GM21723 (cell line): Measurements from ENCODE around the gene EHMT1.
"Not testable (repeated sequence)": the region's sequence is repeated elsewhere in the genome, so short reads cannot be mapped to it uniquely, and the experiment has no call there.

ENCODE experiments used
- ATAC-seq: cut with Tn5 transposase; IDR thresholded peaks from one replicate; pipeline ENCODE4 v1.9.1; 2021; ENCODE audit warnings: mild to moderate bottlenecking, moderate library complexity; ENCODE audit not compliant: unreplicated experiment

EHMT1 gene

DNA sequence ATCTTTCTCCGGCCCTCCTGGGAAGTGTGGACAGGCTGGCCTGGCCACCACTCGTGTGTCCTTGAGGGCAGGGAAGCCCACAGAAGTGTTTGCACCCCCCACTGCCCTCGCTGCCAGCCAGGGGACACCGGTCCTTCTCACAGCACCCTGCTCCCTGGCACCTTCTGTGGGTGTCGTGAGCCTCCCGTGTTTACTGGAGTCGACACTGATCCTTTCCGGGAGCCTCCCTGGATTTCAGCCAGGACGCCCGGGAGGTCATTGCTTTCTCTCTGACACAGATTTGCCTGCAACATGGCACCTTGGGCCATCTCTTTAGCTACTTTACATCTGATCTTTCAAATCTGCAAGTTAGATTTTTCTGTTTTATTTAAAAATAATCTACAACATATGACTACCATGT, 138.3 kb downstream of the EHMT1 start:
- ATAC-seq, result no peak

DNA sequence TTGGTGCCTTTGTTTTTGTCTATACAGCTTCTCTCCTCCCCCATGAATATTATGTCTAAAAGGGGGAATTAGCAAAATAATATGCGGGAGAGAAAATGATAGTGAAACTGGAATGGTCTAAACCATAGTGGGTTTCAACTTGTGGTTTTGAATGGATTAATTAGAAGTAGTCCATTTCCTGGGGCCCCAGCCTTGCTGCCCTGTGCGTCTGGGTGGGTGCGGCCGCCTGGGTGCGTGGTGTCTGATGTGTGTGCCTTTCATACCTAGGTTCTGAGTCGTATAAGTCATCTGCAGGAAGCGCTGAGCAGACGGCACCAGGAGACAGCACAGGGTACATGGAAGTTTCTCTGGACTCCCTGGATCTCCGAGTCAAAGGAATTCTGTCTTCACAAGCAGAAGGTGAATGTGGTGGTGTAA, 138.8 kb downstream of the EHMT1 start:
- peak; percentile 36 for ATAC-seq

DNA sequence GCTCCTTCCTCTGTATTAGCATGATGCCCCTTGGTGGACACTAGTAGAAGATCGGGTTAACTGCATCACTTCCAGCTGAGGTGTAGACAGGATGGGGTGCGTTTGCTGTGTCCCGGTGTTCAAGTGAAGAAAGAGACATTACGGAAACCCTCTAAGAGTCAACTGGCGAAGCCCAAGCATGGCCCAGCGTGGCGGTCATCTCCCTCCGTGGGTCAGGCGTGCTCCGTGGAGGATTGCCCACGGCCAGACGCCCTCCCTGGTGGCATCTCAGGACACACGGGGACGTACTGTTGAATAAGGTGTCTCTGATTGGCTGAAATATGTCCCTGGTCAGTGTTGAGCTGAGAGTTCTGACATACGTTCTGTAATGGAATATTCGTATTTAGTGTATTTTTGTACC, 139.3 kb downstream of the EHMT1 start:
- no peak for ATAC-seq

DNA sequence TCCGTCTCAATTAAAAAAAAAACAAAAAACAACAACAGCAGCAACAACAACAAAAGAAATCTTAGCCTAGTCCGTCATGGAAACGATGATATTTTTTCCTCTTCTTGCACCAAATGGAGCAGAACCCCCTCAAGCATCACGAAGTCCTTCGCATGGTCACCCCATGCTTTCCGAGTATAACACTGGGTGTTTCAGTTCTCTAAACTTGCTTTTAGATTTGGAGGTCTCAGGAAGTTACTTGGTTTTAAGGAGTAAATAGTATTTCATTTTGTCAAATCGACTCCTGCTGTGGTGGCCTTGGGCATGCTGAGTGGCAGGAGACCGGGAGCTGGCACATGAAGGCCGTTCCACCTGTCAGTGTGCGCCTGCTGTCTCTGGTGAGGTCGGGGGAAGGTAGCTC, 140.3 kb downstream of the EHMT1 start:
- ATAC-seq, result no peak

DNA sequence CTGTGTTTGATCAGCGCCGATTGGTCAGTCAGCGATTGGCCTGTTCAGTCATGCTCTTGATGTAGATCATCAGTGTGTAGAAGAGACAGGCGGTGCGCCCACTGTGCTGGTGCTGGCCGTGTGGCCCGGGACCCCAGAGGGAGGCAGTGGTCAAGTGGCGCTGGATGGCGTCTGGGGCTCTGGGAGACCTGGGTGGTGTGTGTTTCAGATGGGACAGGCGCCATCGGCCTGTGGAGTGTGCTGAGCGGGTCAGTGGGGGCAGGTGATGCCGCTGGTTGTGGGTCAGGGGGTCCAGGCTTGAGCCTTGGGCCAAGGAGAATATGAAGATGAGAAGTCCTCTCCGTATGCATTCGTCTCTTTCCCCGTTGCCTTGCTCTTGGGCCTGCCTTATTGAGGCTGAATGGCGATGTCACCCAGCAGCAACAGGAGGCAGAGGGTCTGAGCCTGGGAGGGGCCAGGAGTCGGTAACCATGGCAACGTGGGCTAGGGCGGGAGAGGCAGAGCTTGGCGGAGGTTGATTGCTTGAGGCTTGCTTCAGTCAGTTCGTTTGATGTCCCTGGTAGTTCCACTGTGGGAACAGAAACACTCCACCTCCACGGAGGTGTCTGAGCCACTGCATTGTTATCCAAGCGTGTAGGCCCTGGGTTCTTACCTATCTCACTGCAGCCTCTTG, 141.0 kb downstream of the EHMT1 start:
- no peak for ATAC-seq

DNA sequence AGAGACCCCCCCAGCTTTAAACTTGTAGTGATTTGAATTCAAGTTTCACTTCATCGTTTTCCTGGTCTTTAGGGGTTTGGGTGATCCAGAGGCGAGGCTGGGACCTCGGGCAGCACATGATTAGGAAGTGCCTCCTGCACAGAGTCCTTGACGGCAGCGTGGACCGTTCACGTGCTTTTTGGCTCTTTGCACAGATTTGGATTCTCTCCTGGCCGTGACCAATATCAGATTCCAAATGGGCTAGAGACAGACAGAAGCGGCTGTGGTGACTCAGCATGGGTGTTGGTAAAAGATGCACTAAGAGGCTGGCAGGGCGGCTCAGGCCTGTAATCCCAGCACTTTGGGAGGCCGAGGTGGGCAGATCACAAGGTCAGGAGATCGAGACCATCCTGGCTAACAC, 141.6 kb downstream of the EHMT1 start:
- ATAC-seq, result no peak

DNA sequence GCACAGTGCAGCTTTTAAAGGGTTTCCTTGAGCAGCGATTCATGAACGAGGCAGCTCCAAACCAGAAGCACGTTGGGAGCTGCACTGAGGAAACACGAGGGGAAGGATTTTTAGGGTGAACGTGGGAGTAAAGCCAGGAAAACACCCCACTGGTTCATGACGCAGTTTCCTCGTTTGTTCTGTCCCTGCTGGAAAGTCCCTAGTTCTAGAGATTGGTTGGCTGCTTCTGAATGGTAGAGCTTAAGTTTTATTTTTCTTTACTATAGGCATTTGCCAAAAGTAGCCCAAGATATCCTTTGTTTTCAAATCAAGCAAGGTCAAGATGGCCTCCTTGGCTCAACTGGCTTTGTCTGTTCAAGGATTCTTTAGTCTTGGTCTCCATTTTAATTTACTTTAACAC, 142.2 kb downstream of the EHMT1 start:
- no peak for ATAC-seq

DNA sequence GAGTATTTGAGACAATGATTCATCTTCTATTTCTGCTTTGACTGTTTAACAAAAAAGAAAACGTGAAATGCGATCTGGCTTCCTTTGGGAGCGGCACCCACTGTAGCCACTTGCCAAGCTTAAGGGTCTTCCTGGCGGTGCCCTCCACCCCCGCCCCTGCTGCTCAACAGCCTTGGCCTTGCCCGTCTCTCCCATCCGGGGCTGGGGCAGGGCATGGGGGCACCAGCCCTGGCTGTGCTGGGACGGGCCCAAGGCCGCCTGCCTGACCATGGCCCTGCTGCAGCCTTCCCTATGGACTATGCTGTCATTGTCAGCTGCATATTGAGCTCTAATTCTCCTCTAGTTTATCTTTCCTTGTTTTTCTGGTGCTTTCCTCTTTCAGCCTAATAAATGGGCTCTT, 143.0 kb downstream of the EHMT1 start:
- no peak for ATAC-seq

DNA sequence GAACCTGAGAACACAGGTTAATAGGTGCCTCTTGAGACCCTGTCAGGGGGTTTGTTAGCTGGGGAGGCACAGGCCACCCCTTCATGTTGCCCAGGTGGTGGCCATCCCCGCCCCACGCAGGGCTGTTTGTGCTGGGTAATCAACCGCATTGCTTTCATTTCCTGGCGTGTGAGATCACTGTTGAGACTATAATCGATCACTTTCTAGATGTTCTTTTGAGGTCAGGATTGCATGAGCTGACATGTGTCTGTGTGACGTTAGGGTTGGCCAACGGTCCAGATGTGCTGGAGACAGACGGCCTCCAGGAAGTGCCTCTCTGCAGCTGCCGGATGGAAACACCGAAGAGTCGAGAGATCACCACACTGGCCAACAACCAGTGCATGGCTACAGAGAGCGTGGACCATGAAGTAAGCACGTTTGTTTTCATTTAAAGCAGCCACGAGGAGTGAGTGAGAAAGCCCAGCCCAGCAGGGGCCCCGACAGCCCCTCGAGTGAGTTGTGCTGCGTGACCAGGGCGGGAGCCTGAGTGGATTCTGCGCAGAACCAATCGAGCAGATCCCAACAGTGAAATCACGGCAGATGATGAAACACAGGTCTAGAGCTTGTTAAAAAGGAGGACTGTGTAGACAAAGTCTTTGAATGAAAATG, 143.7 kb downstream of the EHMT1 start:
- ATAC-seq, result peak; percentile 48

DNA sequence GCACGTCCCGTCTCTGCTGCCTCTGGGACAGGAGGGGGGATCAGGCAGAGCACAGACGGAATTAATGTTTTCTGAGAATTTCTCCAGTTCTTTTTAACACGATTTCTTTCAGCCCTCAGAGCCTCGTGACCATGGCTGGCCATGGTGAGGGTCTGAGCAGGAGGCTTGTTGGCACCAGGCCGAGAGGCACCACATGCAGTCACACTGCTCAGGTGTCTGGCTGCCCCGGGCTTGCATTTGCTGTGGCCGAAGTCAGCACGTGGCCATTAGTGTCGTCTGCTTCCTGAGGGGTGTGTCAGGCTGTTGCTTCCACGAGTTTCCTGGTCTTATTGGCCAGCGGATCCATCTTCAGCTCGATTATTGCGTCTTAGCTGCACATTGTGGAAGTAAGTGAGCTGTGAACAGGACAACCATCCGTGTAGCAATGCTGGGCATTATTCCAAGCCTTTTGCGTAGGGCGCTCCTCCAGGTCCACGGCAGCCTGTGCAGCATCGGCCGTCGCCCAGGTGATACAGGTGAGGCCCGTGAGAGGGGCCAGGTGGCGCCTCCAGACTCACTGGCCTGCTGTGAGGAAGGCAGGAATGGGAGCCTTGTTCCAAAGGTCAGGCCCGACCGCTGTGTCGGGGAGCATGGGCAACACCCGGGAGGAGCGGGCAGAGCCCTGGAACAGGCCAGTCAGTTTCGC, 144.6 kb downstream of the EHMT1 start:
- ATAC-seq, result no peak

DNA sequence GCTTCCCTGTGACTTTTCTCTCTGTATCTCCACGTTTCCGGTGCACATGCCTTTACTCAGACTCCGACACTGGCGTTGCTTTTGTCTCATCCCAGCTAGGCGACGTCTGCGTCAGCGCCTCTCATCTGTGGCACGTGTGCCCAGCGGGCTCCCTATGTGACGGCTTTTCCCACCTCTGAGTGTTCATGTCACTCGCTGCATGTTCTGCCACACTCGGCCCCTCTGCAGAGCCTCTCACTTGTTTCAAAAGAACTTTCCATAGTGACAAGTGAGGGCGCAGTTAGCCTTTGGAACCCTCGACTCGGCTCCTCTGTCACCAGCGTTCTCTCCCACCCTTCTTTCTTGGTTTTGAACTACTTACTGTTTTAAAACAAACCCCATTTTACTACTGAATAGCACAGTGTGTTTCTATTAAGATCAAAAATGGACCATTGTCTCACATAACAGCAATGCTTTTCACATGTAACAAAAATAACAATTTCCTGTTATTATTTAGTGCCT, 145.4 kb downstream of the EHMT1 start:
- ATAC-seq, result no peak

DNA sequence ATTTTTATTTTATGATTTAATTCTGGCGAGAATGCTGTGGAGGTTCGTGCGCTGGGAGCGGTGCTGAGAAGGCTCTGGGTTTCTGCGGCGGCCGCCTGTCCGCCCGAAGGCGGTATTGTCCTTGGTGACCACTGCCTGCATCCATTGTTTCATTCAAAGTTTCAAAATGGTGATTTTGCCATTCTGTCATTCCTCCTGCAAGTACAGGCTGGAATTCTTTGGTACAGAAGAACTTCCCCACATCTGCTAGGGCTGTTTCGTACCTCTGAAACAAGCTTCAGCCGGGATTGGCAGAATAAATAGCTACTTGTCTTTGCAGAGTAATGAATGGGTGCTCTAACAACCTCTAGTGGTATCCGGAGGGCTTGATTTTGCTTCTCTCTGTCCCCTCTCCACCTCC, 146.2 kb downstream of the EHMT1 start:
- ATAC-seq, result no peak

DNA sequence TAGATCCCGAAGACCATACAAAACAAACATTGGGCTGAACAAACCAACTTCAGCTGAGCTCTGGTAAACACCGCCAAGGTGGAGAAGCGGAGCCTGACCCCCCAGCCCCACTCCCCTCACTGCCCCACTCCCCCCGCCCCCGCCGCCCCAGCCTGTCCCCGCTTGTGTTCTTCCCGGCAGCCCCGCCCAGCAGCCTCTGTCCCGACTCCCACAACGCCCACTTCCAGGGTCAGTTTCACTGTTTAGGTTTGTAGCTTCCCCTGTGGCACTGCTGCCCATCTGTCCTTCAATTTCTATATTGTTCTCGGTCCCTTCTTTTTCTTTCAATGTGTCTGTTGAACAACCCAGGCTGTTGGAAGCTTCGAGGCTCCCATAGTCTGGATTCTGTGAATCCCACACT, 146.7 kb downstream of the EHMT1 start:
- ATAC-seq, result no peak

DNA sequence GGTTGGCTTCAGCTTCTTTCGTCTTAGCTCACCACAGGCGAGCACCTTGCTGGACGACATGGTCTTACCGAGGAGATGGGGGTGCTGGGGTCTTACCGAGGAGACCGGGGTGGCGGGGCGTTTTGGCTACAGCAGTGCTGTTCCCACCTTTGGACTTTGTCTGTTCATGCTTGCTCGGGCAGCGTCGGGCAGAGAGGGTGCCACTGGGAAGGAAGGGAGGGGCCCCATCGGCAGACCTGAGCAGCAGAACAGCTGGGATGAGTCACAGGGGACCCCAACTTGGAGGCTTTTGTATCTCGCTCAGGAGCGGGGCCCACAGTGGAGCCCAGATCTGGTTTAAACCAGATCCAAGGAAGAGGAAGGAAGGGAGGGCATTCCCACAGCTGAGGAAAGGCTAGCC, 152.8 kb downstream of the EHMT1 start:
- ATAC-seq, result no peak

DNA sequence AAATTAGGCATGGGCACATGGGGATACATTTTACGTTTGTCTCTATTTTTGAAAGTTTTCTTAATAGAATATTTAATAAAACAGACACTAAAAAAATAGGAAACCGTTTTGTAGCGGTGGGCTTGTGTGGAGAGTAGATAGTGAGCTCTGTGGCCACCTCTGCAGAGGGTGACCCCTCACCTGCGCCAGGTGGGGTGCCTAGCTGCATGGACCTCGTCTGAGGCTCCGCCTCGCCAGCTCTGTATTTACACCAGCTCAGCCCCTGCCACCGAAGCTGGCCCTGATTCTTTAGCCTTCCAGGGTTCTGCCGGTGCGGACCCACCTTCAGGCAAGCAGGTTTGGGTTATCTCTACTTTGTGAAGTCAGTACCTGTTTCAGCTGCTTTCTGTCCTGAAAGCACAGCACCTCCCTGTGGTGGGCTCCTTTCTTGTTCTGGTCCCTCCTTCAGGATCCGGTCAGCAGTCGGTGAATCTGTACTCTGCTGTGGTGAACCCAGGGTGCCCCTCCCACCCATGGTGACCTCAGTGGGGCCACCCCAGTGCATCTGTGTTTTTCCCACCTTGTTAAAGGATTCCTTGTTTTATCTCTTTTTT, 153.6 kb downstream of the EHMT1 start:
- ATAC-seq, result no peak

DNA sequence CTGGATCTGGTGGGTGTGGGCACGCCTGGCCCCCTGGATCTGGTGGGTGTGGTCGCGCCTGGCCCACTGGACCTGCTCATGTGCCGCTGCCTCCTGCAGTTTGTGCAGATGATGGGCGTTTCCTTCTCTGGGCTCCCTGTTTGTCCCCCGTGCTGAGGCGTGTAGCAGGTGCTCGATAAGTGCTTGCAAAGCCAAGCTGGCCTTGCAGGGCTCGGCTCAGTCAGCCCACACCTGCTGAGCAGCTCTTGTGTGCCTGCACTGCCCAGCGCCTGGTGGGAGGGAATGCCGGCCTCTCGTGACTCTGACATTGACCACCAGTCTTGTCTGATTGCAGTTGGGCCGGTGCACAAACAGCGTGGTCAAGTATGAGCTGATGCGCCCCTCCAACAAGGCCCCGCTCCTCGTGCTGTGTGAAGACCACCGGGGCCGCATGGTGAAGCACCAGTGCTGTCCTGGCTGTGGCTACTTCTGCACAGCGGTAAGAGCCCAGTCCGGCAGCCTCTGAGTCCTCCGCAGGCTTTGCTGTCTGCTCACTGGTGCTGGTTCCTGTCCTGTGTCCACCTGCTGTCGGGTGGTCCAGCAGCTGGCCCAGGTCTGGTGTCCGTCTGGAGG, 156.1 kb downstream of the EHMT1 start:
- ATAC-seq, result no peak

DNA sequence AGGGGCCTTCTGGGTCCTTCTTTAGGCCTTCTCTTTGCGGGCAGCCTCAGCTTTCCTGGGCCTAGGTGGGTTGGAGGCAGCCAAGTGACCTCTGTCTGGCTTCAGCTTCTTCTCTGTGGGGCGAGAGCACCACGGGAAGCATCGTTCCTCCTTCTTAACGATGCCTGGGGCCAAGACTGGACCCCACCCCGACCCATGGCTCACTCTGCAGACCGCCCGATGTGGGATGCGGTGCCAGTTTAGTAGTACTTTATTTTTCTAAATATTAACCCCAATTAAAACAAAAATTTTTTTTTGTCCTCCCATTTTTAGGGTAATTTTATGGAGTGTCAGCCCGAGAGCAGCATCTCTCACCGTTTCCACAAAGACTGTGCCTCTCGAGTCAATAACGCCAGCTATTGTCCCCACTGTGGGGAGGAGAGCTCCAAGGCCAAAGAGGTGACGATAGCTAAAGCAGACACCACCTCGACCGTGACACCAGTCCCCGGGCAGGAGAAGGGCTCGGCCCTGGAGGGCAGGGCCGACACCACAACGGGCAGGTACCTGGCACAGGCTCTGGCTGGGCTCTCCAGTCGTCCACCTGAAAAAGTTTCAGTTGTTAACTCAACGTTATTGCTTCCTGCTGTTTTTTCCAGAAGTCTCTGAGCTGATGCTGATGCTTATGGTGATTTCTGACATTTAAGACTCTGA, 157.6 kb downstream of the EHMT1 start:
- no peak for ATAC-seq

DNA sequence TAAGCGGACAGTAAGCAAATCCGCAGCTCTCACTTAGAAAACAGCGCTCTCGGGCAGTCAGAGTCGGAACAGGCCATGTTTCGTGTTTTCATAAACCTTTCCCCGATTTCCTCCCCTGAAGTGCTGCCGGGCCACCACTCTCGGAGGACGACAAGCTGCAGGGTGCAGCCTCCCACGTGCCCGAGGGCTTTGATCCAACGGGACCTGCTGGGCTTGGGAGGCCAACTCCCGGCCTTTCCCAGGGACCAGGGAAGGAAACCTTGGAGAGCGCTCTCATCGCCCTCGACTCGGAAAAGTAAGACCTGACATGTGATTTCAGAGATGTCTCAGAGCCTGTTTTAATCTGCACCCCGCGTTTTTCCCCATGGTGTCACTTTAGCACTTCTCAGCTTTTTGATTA, 159.0 kb downstream of the EHMT1 start:
- ATAC-seq, result no peak

DNA sequence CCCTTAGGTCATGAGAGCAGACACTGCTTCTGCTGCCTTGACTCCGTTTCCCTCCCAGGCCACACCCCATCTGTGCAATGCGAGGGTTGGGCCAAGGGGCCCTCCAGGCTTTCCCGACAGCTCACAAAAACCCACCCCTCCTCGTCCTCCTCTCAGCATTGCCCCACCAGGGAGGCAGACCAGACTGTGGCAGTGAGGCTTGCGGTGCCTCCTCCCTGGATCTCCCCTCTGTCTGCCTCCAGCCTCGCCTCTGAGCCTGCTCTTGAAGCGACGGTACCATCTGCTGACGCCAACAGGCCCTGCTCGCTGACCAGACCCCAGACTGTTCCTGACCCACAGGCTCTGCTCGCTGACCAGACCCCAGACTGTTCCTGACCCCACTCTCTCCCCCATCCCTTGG, 159.5 kb downstream of the EHMT1 start:
- ATAC-seq, result no peak

DNA sequence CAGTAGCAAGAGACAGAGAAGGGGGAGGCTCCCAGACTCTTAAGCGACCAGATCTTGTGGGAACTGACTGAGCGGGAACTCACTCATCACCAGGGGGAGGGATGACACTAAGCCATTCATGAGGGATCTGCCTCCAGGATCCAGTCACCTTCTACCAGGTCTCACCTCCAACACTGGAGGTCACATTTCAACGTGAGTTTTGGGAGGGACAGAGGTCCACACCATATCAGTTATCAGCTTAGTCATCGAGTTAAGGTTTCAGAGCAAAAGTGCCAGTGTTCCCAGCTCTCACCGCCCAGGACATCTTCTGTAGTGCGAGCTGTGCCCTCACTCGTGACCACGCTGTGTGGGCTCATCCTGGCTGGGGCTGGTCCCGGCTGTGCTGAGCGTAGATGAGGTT, 160.1 kb downstream of the EHMT1 start:
- no peak for ATAC-seq

DNA sequence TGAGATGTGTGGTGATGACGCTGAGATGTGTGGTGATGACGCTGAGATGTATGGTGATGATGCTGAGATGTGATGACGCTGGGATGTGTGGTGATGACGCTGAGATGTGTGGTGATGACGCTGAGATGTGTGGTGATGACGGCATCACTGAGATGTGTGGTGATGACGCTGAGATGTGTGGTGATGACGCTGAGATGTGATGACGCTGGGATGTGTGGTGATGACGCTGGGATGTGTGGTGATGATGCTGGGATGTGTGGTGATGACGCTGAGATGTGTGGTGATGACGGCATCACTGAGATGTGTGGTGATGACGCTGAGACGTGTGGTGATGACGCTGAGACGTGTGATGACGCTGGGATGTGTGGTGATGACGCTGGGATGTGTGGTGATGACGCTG, 161.2 kb downstream of the EHMT1 start:
- not testable (repeated sequence) for ATAC-seq
